HG03103 (cell line): ENCODE measurements around the gene DNAH11.
"Not testable (repeated sequence)": the region's sequence is repeated elsewhere in the genome, so short reads cannot be mapped to it uniquely, and the experiment has no call there.

Source experiments
- ATAC-seq: cut with Tn5 transposase; IDR thresholded peaks from one replicate; pipeline ENCODE4 v1.9.1; 2021; ENCODE audit warnings: low read depth; ENCODE audit not compliant: unreplicated experiment

DNAH11 gene

GRCh38 chr7:21702303-21702702, 159.5 kb downstream of the DNAH11 start:
- ATAC-seq: no peak

- ATAC-seq: no peak
Observed at GRCh38 chr7:21704359-21704758, 161.5 kb downstream of the DNAH11 start.

GRCh38 chr7:21706131-21706530, 163.3 kb downstream of the DNAH11 start:
- ATAC-seq: no peak

- no peak for ATAC-seq
Observed at GRCh38 chr7:21707566-21707965, 164.7 kb downstream of the DNAH11 start.

- no peak for ATAC-seq
Observed at GRCh38 chr7:21708096-21708495, 165.3 kb downstream of the DNAH11 start.

- no peak for ATAC-seq
Observed at GRCh38 chr7:21717323-21717722, 174.5 kb downstream of the DNAH11 start.

GRCh38 chr7:21718391-21718790, 175.6 kb downstream of the DNAH11 start:
- ATAC-seq: no peak

GRCh38 chr7:21719846-21720245, 177.0 kb downstream of the DNAH11 start:
- ATAC-seq: no peak

- no peak for ATAC-seq
Observed at GRCh38 chr7:21722371-21722770, 179.5 kb downstream of the DNAH11 start.

GRCh38 chr7:21724562-21724961, 181.7 kb downstream of the DNAH11 start:
- ATAC-seq: no peak

GRCh38 chr7:21730399-21730798, 187.6 kb downstream of the DNAH11 start:
- no peak for ATAC-seq

- ATAC-seq: no peak
Observed at GRCh38 chr7:21731977-21732376, 189.1 kb downstream of the DNAH11 start.

GRCh38 chr7:21732956-21733355, 190.1 kb downstream of the DNAH11 start:
- ATAC-seq: not testable (repeated sequence)

- no peak for ATAC-seq
Observed at GRCh38 chr7:21733837-21734236, 191.0 kb downstream of the DNAH11 start.

GRCh38 chr7:21743493-21743892, 200.7 kb downstream of the DNAH11 start:
- no peak for ATAC-seq

GRCh38 chr7:21746949-21747348, 204.1 kb downstream of the DNAH11 start:
- ATAC-seq: no peak

- ATAC-seq: no peak
Observed at GRCh38 chr7:21747806-21748205, 205.0 kb downstream of the DNAH11 start.

GRCh38 chr7:21749378-21749777, 206.5 kb downstream of the DNAH11 start:
- no peak for ATAC-seq

- no peak for ATAC-seq
Observed at GRCh38 chr7:21753071-21753470, 210.2 kb downstream of the DNAH11 start.

GRCh38 chr7:21754963-21755362, 212.1 kb downstream of the DNAH11 start:
- no peak for ATAC-seq

- no peak for ATAC-seq
Observed at GRCh38 chr7:21757537-21758282, 214.9 kb downstream of the DNAH11 start.

GRCh38 chr7:21758286-21758685, 215.4 kb downstream of the DNAH11 start:
- ATAC-seq: no peak

GRCh38 chr7:21762469-21762868, 219.6 kb downstream of the DNAH11 start:
- no peak for ATAC-seq
